Endothelial cell of umbilical vein (primary cell): ENCODE measurements around the gene ZMPSTE24.

Experiments used
- CTCF ChIP-seq, 2 donors: IDR thresholded peaks; 1 replicate in 1 of 2; 2 replicates in 1 of 2; pipeline ENCODE4 v1.5.1; 2011; ENCODE audit warnings: low read length in 2 of 2, mild to moderate bottlenecking in 2 of 2, moderate library complexity in 2 of 2, control low read depth in 1 of 2, inconsistent platforms in 1 of 2, low read depth in 1 of 2; ENCODE audit not compliant: insufficient read depth in 1 of 2; ENCODE audit errors: extremely low read depth in 1 of 2
- EZH2 ChIP-seq: IDR thresholded peaks from 2 replicates; pipeline ENCODE4 v1.6.1; 2012; ENCODE audit warnings: borderline replicate concordance, low read depth, mild to moderate bottlenecking, moderate library complexity, low read length, inconsistent platforms; ENCODE audit not compliant: severe bottlenecking
- MAX ChIP-seq: IDR thresholded peaks from 2 replicates; pipeline ENCODE4 v1.6.1; 2011; ENCODE audit not compliant: insufficient read depth, insufficient read length
- MYC ChIP-seq: IDR thresholded peaks from one replicate; pipeline ENCODE4 v1.6.1; 2011; ENCODE audit warnings: mild to moderate bottlenecking, low read depth, low read length
- POLR2A ChIP-seq: IDR thresholded peaks from 2 replicates; pipeline ENCODE4 v1.6.1; 2012; ENCODE audit warnings: low read depth, mild to moderate bottlenecking, control low read depth, low read length
- POLR2AphosphoS5 ChIP-seq: IDR thresholded peaks from 2 replicates; pipeline ENCODE4 v1.6.1; 2012; ENCODE audit warnings: low read depth, mild to moderate bottlenecking, control low read depth, low read length, moderate library complexity; ENCODE audit not compliant: insufficient read depth

GRCh38 chr1:40257313-40257687 is 736 bp upstream of the ZMPSTE24 start:
- TF ChIP-seq POLR2A (no peak), MAX (no peak), POLR2AphosphoS5 (no peak), CTCF (IDR thresholded peaks at IDR 0.05; ENCODE audit: extremely low read depth in 1 of 2, insufficient read depth in 1 of 2, low read depth in 1 of 2, low read length in 2 of 2) (no peak), EZH2 (no peak), MYC (no peak)
